HG03558 (cell line): ENCODE measurements around the gene CAMKMT.
"Not testable (repeated sequence)": the region's sequence is repeated elsewhere in the genome, so short reads cannot be mapped to it uniquely, and the experiment has no call there.

Source experiments
- ATAC-seq: cut with Tn5 transposase; IDR thresholded peaks from one replicate; pipeline ENCODE4 v1.9.1; 2021; ENCODE audit warnings: moderate number of reproducible peaks; ENCODE audit not compliant: unreplicated experiment; ENCODE audit errors: extremely low read depth

CAMKMT gene

GRCh38 chr2:44495035-44495434 lies 133.3 kb downstream of the CAMKMT start:
- ATAC-seq: no peak

- no peak for ATAC-seq
Observed at GRCh38 chr2:44495544-44495943, 133.8 kb downstream of the CAMKMT start.

- no peak for ATAC-seq
Observed at GRCh38 chr2:44496130-44496529, 134.4 kb downstream of the CAMKMT start.

- ATAC-seq: no peak
Observed at GRCh38 chr2:44498551-44498950, 136.8 kb downstream of the CAMKMT start.

GRCh38 chr2:44505664-44506063 lies 143.9 kb downstream of the CAMKMT start:
- not testable (repeated sequence) for ATAC-seq

GRCh38 chr2:44510246-44510645 lies 148.5 kb downstream of the CAMKMT start:
- no peak for ATAC-seq

- no peak for ATAC-seq
Observed at GRCh38 chr2:44515416-44515815, 153.7 kb downstream of the CAMKMT start.

- no peak for ATAC-seq
Observed at GRCh38 chr2:44519026-44519425, 157.3 kb downstream of the CAMKMT start.

- ATAC-seq: no peak
Observed at GRCh38 chr2:44522846-44523245, 161.1 kb downstream of the CAMKMT start.

- ATAC-seq: no peak
Observed at GRCh38 chr2:44524347-44524926, 162.7 kb downstream of the CAMKMT start.

- ATAC-seq: no peak
Observed at GRCh38 chr2:44526352-44526751, 164.6 kb downstream of the CAMKMT start.

- ATAC-seq: no peak
Observed at GRCh38 chr2:44528595-44528994, 166.8 kb downstream of the CAMKMT start.

- no peak for ATAC-seq
Observed at GRCh38 chr2:44529448-44529847, 167.7 kb downstream of the CAMKMT start.

GRCh38 chr2:44531289-44531688 lies 169.5 kb downstream of the CAMKMT start:
- no peak for ATAC-seq

GRCh38 chr2:44532031-44532430 lies 170.3 kb downstream of the CAMKMT start:
- no peak for ATAC-seq

GRCh38 chr2:44533508-44533907 lies 171.8 kb downstream of the CAMKMT start:
- ATAC-seq: no peak

GRCh38 chr2:44535376-44535775 lies 173.6 kb downstream of the CAMKMT start:
- no peak for ATAC-seq

GRCh38 chr2:44537264-44537663 lies 175.5 kb downstream of the CAMKMT start:
- ATAC-seq: no peak

GRCh38 chr2:44542520-44542919 lies 180.8 kb downstream of the CAMKMT start:
- ATAC-seq: no peak

GRCh38 chr2:44543773-44544725 lies 182.3 kb downstream of the CAMKMT start:
- ATAC-seq: no peak

GRCh38 chr2:44545005-44545404 lies 183.3 kb downstream of the CAMKMT start:
- no peak for ATAC-seq
